ENCODE measurements around the gene ASAP2.

The ASAP2 gene

GRCh38 chr2:9412781-9413180 is 206.2 kb downstream of the ASAP2 start:
- Histone ChIP-seq H3K27ac (no peak overlapping the region), H3K4me3 (no peak overlapping the region)
- DNase-seq (ENCODE audit: low spot score), result no peak
- TF ChIP-seq CTCF (IDR thresholded peaks at IDR 0.05), result no peak

GRCh38 chr2:9415516-9416169 is 209.0 kb downstream of the ASAP2 start:
- H3K4me3 ChIP-seq, result no peak overlapping the region
- no peak for TF ChIP-seq CTCF (IDR thresholded peaks at IDR 0.05)
- no peak for DNase-seq (ENCODE audit: low spot score)
- H3K27ac ChIP-seq, result peak overlapping the region in 1 of 2 donors; percentile 37

GRCh38 chr2:9416267-9416961 is 209.8 kb downstream of the ASAP2 start:
- no peak for DNase-seq (ENCODE audit: low spot score)
- Histone ChIP-seq H3K4me3 (no peak overlapping the region), H3K27ac (no peak overlapping the region)
- no peak for TF ChIP-seq CTCF (IDR thresholded peaks at IDR 0.05)

GRCh38 chr2:9416962-9417316 is 210.3 kb downstream of the ASAP2 start:
- TF ChIP-seq CTCF (IDR thresholded peaks at IDR 0.05), result no peak
- DNase-seq (ENCODE audit: low spot score), result no peak
- no peak overlapping the region for H3K4me3 ChIP-seq
- H3K27ac ChIP-seq, result no peak overlapping the region

GRCh38 chr2:9417725-9418124 is 211.1 kb downstream of the ASAP2 start:
- Histone ChIP-seq H3K27ac (no peak overlapping the region), H3K4me3 (no peak overlapping the region)
- no peak for TF ChIP-seq CTCF (IDR thresholded peaks at IDR 0.05)
- no peak for DNase-seq (ENCODE audit: low spot score)

- H3K4me3 ChIP-seq, result no peak overlapping the region
- no peak for TF ChIP-seq CTCF (IDR thresholded peaks at IDR 0.05)
- no peak for DNase-seq (ENCODE audit: low spot score)
- no peak overlapping the region for H3K27ac ChIP-seq
Observed at GRCh38 chr2:9418746-9419145, 212.1 kb downstream of the ASAP2 start.

- Histone ChIP-seq H3K4me3 (no peak overlapping the region), H3K27ac (no peak overlapping the region)
- no peak for DNase-seq (ENCODE audit: low spot score)
- TF ChIP-seq CTCF (IDR thresholded peaks at IDR 0.05), result no peak
Observed at GRCh38 chr2:9419541-9419940, 212.9 kb downstream of the ASAP2 start.

All from coronary artery (tissue), 2 donors.